ENCODE measurements around the gene SPOCD1.
A peak's percentile ranks its signal among the peaks of the same experiment; 100 is the strongest.

The SPOCD1 gene

GRCh38 chr1:31799895-31800673 lies 15.7 kb downstream of the SPOCD1 start:
- DNase-seq, result no peak

GRCh38 chr1:31799196-31799894 lies 16.5 kb downstream of the SPOCD1 start:
- no peak for DNase-seq

GRCh38 chr1:31798433-31799195 lies 17.2 kb downstream of the SPOCD1 start:
- no peak for DNase-seq

GRCh38 chr1:31798086-31798432 lies 17.8 kb downstream of the SPOCD1 start:
- DNase-seq, result no peak

- no peak for DNase-seq
Observed at GRCh38 chr1:31797216-31797615, 18.6 kb downstream of the SPOCD1 start.

- DNase-seq, result no peak
Observed at GRCh38 chr1:31796707-31797106, 19.1 kb downstream of the SPOCD1 start.

GRCh38 chr1:31795801-31796621 lies 19.8 kb downstream of the SPOCD1 start:
- peak; percentile 62 for DNase-seq

- no peak for DNase-seq
Observed at GRCh38 chr1:31795096-31795675, 20.6 kb downstream of the SPOCD1 start.

GRCh38 chr1:31793586-31794285 lies 22.1 kb downstream of the SPOCD1 start:
- no peak for DNase-seq

GRCh38 chr1:31793086-31793485 lies 22.7 kb downstream of the SPOCD1 start:
- DNase-seq, result no peak

- no peak for DNase-seq
Observed at GRCh38 chr1:31792541-31792940, 23.3 kb downstream of the SPOCD1 start.

- DNase-seq, result no peak
Observed at GRCh38 chr1:31792116-31792515, 23.7 kb downstream of the SPOCD1 start.

- no peak for DNase-seq
Observed at GRCh38 chr1:31791131-31791858, 24.5 kb downstream of the SPOCD1 start.

- DNase-seq, result no peak
Observed at GRCh38 chr1:31790641-31791091, 25.2 kb downstream of the SPOCD1 start.

- no peak for DNase-seq
Observed at GRCh38 chr1:31790140-31790539, 25.7 kb downstream of the SPOCD1 start.

- DNase-seq, result peak; percentile 96
Observed at GRCh38 chr1:31789259-31790065, 26.4 kb downstream of the SPOCD1 start.

GRCh38 chr1:31788825-31789256 lies 27.0 kb downstream of the SPOCD1 start:
- no peak for DNase-seq

GRCh38 chr1:31788138-31788824 lies 27.5 kb downstream of the SPOCD1 start:
- peak; percentile 94 for DNase-seq

GRCh38 chr1:31787786-31788137 lies 28.1 kb downstream of the SPOCD1 start:
- no peak for DNase-seq

GRCh38 chr1:31787261-31787660 lies 28.6 kb downstream of the SPOCD1 start:
- no peak for DNase-seq
